RWPE2 (cell line): ENCODE results near the gene CORO2A.

Experiments used
- ATAC-seq: fragments of 200-7000 bp; cut with Tn5 transposase; 3 replicates; pipeline ENCODE4 v1.9.1; 2021; ENCODE audit warnings: low read depth
- DNase-seq: peaks from one replicate; pipeline ENCODE4 v3.0.0-alpha.2; 2020; ENCODE audit warnings: low spot score
- H3K27ac ChIP-seq: fragments of 450-650 bp; 2 replicates; pipeline ENCODE4 v1.5.1; 2017; ENCODE audit warnings: mild to moderate bottlenecking; ENCODE audit not compliant: poor library complexity, severe bottlenecking
- H3K27me3 ChIP-seq: fragments of 250-450 bp; sonication (Bioruptor Pico); 2 replicates; pipeline ENCODE4 v1.5.1; 2021; ENCODE audit warnings: mild to moderate bottlenecking, moderate library complexity; ENCODE audit not compliant: insufficient read depth, poor library complexity, severe bottlenecking
- H3K36me3 ChIP-seq: fragments of 250-450 bp; sonication (Bioruptor Pico); 2 replicates; pipeline ENCODE4 v1.5.1; 2020; ENCODE audit warnings: low read depth, mild to moderate bottlenecking, moderate library complexity
- H3K4me1 ChIP-seq: fragments of 250-450 bp; sonication (Bioruptor Pico); 2 replicates; pipeline ENCODE4 v1.5.1; 2021; ENCODE audit warnings: mild to moderate bottlenecking, moderate library complexity; ENCODE audit not compliant: insufficient read depth, poor library complexity, severe bottlenecking
- H3K4me3 ChIP-seq: fragments of 250-450 bp; sonication (Bioruptor Pico); 2 replicates; pipeline ENCODE4 v1.5.1; 2021; ENCODE audit warnings: mild to moderate bottlenecking, moderate library complexity; ENCODE audit not compliant: severe bottlenecking
- H3K9me3 ChIP-seq: fragments of 250-450 bp; sonication (Bioruptor Pico); 2 replicates; pipeline ENCODE4 v1.5.1; 2021; ENCODE audit warnings: mild to moderate bottlenecking, moderate library complexity; ENCODE audit not compliant: severe bottlenecking
- TF ChIP-seq, protein P1 (sequence below): fragments of 450-650 bp; IDR thresholded peaks from one replicate; pipeline ENCODE4 v1.5.1; 2017; ENCODE audit warnings: mild to moderate bottlenecking, moderate library complexity; ENCODE audit not compliant: poor library complexity, severe bottlenecking

Gene CORO2A

DNA sequence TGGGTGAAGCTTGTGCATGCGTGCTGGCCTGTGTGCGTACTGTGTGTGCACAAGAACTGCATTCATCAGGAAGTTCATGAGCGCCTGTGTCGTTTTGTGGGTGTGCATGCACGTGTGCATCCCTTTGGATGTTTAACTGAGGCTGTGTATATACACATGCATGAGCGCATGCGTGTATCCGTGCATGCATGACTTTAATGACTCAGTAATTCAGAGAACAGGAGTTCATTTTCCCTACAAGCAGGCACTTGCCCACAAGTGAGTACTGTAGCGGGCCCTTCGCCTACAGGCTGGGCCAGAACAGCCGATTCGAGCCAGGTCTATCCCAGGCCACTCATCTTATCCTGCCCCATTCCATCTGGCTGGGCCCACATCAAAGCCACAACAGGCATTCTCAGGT, 29.8 kb downstream of the CORO2A start:
- H3K36me3 ChIP-seq, result no peaks in the 10 kb centered on the region; the same call in 1 of the 2 replicates
- peak overlapping the region; percentile 81 for H3K27ac ChIP-seq
- ATAC-seq (peak; percentile 99), DNase-seq (peak; percentile 88)
- H3K4me3 ChIP-seq, result no peak overlapping the region
- H3K27me3 ChIP-seq, result no peaks in the 10 kb centered on the region
- H3K9me3 ChIP-seq, result no peaks in the 10 kb centered on the region
- TF ChIP-seq, protein P1, sequence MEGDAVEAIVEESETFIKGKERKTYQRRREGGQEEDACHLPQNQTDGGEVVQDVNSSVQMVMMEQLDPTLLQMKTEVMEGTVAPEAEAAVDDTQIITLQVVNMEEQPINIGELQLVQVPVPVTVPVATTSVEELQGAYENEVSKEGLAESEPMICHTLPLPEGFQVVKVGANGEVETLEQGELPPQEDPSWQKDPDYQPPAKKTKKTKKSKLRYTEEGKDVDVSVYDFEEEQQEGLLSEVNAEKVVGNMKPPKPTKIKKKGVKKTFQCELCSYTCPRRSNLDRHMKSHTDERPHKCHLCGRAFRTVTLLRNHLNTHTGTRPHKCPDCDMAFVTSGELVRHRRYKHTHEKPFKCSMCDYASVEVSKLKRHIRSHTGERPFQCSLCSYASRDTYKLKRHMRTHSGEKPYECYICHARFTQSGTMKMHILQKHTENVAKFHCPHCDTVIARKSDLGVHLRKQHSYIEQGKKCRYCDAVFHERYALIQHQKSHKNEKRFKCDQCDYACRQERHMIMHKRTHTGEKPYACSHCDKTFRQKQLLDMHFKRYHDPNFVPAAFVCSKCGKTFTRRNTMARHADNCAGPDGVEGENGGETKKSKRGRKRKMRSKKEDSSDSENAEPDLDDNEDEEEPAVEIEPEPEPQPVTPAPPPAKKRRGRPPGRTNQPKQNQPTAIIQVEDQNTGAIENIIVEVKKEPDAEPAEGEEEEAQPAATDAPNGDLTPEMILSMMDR, result no peak
- peaks cover 21% of the 10 kb centered on the region for H3K4me1 ChIP-seq

DNA sequence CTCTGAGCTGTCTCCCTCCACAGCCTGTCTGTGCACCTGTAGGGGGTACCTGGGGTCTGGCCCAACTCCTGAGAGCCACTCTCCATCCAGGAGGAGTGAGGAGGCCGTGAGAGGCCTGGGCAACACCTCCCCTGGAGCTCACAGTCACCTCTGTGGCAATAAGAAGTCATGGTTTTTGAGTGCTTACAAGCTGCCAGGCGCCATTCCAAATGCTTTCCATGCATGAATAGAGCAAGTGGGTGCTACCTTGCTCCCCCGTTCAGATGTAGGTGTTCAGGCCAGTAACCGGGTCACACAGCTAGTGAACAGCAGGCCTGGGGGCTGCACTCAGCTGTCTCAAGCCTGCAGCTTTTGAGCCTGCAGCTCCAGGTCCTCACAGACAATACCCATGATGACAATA, 30.6 kb downstream of the CORO2A start:
- DNase-seq (no peak), ATAC-seq (no peak)
- peaks cover 21% of the 10 kb centered on the region for H3K4me1 ChIP-seq
- H3K4me3 ChIP-seq, result no peak overlapping the region
- H3K27me3 ChIP-seq, result no peaks in the 10 kb centered on the region
- H3K36me3 ChIP-seq, result peaks cover 6% of the 10 kb centered on the region
- TF ChIP-seq, protein P1, result no peak
- peak overlapping the region; percentile 81 for H3K27ac ChIP-seq
- H3K9me3 ChIP-seq, result no peaks in the 10 kb centered on the region

GRCh38 chr9:98159790-98160189, 32.6 kb downstream of the CORO2A start:
- no peak overlapping the region for H3K4me3 ChIP-seq
- no peaks in the 10 kb centered on the region for H3K27me3 ChIP-seq
- no peak for ATAC-seq
- no peak overlapping the region for H3K27ac ChIP-seq
- peaks cover 22% of the 10 kb centered on the region for H3K36me3 ChIP-seq
- TF ChIP-seq, protein P1, result no peak
- DNase-seq, result no peak
- peaks cover 21% of the 10 kb centered on the region for H3K4me1 ChIP-seq
- no peaks in the 10 kb centered on the region for H3K9me3 ChIP-seq

- no peaks in the 10 kb centered on the region for H3K9me3 ChIP-seq
- H3K27ac ChIP-seq, result no peak overlapping the region
- H3K27me3 ChIP-seq, result no peaks in the 10 kb centered on the region
- DNase-seq, result no peak
- H3K4me1 ChIP-seq, result peaks cover 21% of the 10 kb centered on the region
- TF ChIP-seq, protein P1, result no peak
- H3K36me3 ChIP-seq, result peaks cover 27% of the 10 kb centered on the region
- H3K4me3 ChIP-seq, result no peak overlapping the region
- ATAC-seq, result no peak
Observed at GRCh38 chr9:98159301-98159700, 33.1 kb downstream of the CORO2A start.

- H3K4me1 ChIP-seq, result peaks cover 10% of the 10 kb centered on the region
- TF ChIP-seq, protein P1, result no peak
- no peaks in the 10 kb centered on the region for H3K27me3 ChIP-seq
- no peak overlapping the region for H3K27ac ChIP-seq
- DNase-seq (no peak), ATAC-seq (no peak)
- H3K36me3 ChIP-seq, result peaks cover 35% of the 10 kb centered on the region
- no peak overlapping the region for H3K4me3 ChIP-seq
- no peaks in the 10 kb centered on the region for H3K9me3 ChIP-seq
Observed at GRCh38 chr9:98158071-98158831, 34.2 kb downstream of the CORO2A start.
